GM19099 (cell line): Measurements from ENCODE around the gene LSR.

Experiments
- POLR2A ChIP-seq: IDR thresholded peaks from 3 replicates; pipeline ENCODE4 v1.6.1; 2011; ENCODE audit warnings: low read depth; ENCODE audit not compliant: insufficient read length; ENCODE audit errors: extremely low read depth

Gene LSR

DNA sequence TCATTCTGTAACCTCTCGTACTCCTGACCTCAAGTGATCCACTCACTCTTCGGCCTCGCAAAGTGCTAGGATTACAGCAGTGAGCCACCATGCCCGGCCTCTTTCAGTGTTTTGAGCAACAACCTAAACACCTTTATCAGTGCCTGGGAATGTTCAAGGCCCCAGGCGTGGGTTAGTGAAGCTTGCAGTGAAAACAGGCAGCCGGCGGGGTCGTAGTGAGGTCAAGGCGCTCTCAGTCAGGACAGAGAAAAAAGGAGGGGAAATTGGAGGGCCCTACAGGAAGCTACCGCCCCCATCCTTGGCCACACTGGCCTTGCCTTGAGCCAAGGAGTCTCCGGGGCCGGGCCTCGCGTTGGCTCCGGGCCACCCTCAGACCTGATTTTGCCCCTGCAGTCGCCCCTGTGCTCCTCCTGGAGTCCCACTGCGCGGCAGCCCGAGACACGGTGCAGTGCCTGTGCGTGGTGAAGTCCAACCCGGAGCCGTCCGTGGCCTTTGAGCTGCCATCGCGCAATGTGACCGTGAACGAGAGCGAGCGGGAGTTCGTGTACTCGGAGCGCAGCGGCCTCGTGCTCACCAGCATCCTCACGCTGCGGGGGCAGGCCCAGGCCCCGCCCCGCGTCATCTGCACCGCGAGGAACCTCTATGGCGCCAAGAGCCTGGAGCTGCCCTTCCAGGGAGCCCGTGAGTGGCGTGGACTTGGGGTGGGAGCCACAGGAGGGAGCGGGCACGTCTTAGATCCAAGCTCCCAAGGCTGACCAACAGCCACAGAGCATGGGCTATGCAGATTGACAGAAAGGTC lies 60.9 kb downstream of the LSR start:
- TF ChIP-seq POLR2A: no peak

- TF ChIP-seq POLR2A: no peak
Observed at GRCh38 chr19:35310331-35310730, 61.5 kb downstream of the LSR start.

- TF ChIP-seq POLR2A: no peak
Observed at GRCh38 chr19:35310811-35311465, 62.1 kb downstream of the LSR start.

DNA sequence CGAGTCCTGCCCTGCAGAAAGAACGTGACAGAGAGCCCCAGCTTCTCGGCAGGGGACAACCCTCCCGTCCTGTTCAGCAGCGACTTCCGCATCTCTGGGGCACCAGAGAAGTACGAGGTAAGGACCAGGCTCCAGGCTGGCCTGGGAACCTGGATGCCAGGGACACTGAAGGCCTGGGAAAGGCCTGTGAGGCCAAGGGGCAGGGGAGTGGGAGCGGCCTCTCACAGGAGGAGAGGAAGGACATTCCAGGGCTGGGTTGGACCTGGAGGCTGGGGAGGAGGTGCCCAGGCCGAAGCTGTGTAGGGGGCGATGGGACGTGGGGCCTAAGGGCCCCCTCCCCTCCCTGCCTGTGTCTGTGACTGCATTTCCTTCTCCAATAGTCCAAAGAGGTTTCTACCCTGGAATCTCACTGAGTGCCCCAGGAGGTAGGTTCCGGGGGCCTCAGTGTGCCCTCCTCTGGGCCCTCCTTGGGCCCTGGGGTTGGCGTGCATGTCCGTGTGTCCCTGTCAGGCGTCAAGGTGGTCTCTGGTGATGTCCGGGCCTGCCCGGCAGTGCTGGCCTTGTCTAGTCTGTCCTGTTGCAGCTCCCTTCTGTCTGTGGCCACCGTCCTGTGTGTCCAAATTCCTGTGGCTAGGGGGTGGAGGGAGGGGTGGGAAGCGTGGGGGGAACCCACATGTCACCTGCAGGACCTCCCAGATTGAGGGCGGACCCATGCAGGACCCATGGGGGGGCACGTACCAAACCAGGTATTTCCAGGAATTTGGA lies 63.3 kb downstream of the LSR start:
- TF ChIP-seq POLR2A: no peak

DNA sequence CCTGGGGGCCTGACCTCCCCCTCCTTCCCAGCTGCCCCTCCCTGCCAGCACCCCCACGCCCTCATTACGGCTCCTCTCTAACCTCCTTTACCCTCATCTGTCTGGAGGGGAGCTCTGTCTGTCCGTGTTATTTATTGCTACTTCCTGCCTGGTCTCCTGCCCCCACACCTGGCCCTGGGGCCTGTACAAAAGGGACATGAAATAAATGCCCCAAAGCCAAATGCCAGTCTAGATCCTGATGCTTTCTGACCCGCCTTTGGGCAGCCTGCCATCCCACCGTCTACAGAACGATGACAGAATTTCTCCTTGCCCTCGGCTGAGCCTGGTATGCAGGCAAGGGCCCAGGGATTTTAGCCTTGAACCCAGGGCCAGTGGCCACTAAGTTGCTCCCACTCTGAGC lies 64.8 kb downstream of the LSR start:
- no peak for TF ChIP-seq POLR2A

GRCh38 chr19:35314031-35314430 lies 65.2 kb downstream of the LSR start:
- TF ChIP-seq POLR2A: no peak

- no peak for TF ChIP-seq POLR2A
Observed at GRCh38 chr19:35314858-35315470, 66.2 kb downstream of the LSR start.

GRCh38 chr19:35315883-35316282 lies 67.1 kb downstream of the LSR start:
- no peak for TF ChIP-seq POLR2A

DNA sequence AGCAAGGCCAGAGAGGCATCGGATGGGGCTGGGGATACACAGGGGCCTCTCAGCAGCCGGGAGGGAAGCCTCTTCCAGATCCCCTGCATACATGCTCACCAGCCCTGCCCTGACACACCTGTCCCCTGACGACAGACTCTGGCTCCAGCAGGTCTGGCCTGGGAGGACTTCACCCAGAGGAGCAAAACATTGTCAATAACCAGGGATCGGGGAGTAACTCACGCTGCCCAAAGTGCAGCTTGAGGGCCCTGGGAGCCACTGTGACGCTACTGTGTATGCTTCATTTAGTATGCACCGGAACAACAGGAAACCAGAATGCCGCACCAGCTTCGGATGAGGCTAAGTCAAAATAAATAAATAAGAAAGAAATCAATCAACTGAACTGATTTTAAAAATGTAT lies 67.8 kb downstream of the LSR start:
- no peak for TF ChIP-seq POLR2A
